Stimulated activated CD4-positive, alpha-beta T cell treated with anti-CD3 and anti-CD28 coated beads, Interleukin-1b, Interleukin-23, amount 100 ng/mL, for 24 hours (primary cell): ENCODE data around the gene ARHGAP42.

ENCODE experiments used
- DNase-seq, 4 experiments: peaks; one replicate each; pipeline ENCODE4 v3.0.0-alpha.2; 2020; ENCODE audit warnings: low read depth in 4 of 4, low spot score in 1 of 4

ARHGAP42 gene

GRCh38 chr11:100799445-100799844 lies 112.4 kb downstream of the ARHGAP42 start:
- no peak for DNase-seq

GRCh38 chr11:100800202-100800601 lies 113.1 kb downstream of the ARHGAP42 start:
- DNase-seq = no peak

GRCh38 chr11:100801225-100801999 lies 114.3 kb downstream of the ARHGAP42 start:
- DNase-seq = no peak

GRCh38 chr11:100805506-100806199 lies 118.6 kb downstream of the ARHGAP42 start:
- DNase-seq = no peak

- no peak for DNase-seq
These were observed 119.2 kb downstream of the ARHGAP42 start for GRCh38 chr11:100806296-100806695.

GRCh38 chr11:100808904-100809491 lies 121.9 kb downstream of the ARHGAP42 start:
- no peak for DNase-seq

- DNase-seq = no peak
These were observed 123.1 kb downstream of the ARHGAP42 start for GRCh38 chr11:100810146-100810545.

GRCh38 chr11:100810666-100811065 lies 123.6 kb downstream of the ARHGAP42 start:
- no peak for DNase-seq

- DNase-seq = no peak
These were observed 125.4 kb downstream of the ARHGAP42 start for GRCh38 chr11:100812517-100812916.

- DNase-seq = no peak
These were observed 128.8 kb downstream of the ARHGAP42 start for GRCh38 chr11:100815787-100816330.

- DNase-seq = no peak
These were observed 129.7 kb downstream of the ARHGAP42 start for GRCh38 chr11:100816823-100817222.

- no peak for DNase-seq
These were observed 130.5 kb downstream of the ARHGAP42 start for GRCh38 chr11:100817620-100818019.

GRCh38 chr11:100820621-100821020 lies 133.5 kb downstream of the ARHGAP42 start:
- no peak for DNase-seq

GRCh38 chr11:100821198-100821597 lies 134.1 kb downstream of the ARHGAP42 start:
- DNase-seq = no peak

- no peak for DNase-seq
These were observed 136.3 kb downstream of the ARHGAP42 start for GRCh38 chr11:100823360-100823759.

GRCh38 chr11:100824041-100824809 lies 137.1 kb downstream of the ARHGAP42 start:
- DNase-seq = no peak

- DNase-seq = no peak
These were observed 138.5 kb downstream of the ARHGAP42 start for GRCh38 chr11:100825626-100826025.

GRCh38 chr11:100827934-100828661 lies 141.0 kb downstream of the ARHGAP42 start:
- no peak for DNase-seq

GRCh38 chr11:100830274-100830673 lies 143.2 kb downstream of the ARHGAP42 start:
- no peak for DNase-seq

GRCh38 chr11:100830978-100831732 lies 144.1 kb downstream of the ARHGAP42 start:
- no peak for DNase-seq
